NCI-H1105 treated with DMSO at 0.1 percent for 48 hours (cell line): ENCODE data around the gene RESP18.

Source experiments
- DNase-seq: peaks from one replicate; lab custom pipeline; 2025; lab: John Stamatoyannopoulos, UW

RESP18 gene

DNA sequence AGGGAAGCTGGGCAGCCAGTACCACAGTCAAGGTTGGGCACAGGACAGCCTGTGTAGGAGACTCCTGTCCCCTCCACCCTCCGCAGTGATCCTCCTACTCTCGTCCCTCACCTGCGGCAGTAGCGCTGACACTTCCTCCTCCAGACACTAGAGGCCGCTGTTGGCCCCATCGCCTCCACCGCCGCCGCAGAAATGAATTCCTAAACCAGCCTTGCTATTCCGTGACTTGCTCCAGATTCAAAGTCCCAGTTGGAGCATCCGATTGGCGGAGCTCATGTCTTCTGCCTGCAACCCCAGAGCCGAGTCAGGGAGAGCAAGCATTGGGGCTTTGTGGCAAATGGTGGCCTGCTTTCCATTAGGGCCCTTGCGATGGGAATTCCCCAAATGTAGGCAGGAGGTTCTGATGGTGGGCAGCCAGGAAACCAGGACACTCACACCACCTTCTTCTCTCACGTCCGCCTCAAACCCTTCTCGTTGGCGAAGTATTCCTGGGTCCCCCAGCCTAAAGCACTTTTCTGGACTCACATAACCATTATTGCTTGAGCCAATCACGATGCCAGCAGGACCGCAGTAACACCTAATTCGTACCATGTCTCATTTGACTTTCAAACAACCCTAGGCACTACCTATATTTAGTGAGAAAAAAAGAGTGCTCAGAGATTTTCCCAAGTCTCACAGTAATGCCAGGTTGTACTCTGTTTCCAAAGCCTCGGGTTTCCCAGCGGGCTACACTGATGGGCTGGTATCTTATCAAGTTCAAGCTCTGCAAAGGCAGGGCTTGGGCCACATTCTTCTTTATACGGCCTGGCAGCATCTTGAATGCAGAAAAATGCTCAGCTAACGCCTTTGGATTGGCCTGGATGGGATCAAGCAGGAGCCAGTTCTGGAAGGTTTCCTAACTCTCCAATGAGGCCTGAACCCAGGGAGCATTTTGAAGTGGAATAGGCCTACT lies 54.6 kb downstream of the RESP18 start:
- DNase-seq, result peak; percentile 65
